Endometrium (tissue), 2 donors: ENCODE data around the gene RBM41.
"Not testable (repeated sequence)": the region's sequence is repeated elsewhere in the genome, so short reads cannot be mapped to it uniquely, and the experiment has no call there.

Source experiments
- FAIRE-seq: peaks from 2 replicates; lab custom pipeline; 2012; peaks lifted over from hg19 to GRCh38; lab: Jason Lieb, UNC
- donor health status: control.
- donor health status: control.

Gene RBM41

GRCh38 chrX:107118322-107119147 lies at the start of gene RBM41:
RBM41 (minus strand) TSS chrX:107118822; CDS start chrX:107118773, 49 bp downstream.
- FAIRE-seq = no peak

GRCh38 chrX:107168257-107168656 lies 49.6 kb upstream of the RBM41 start:
- FAIRE-seq = no peak

GRCh38 chrX:107167163-107167921 lies 48.7 kb upstream of the RBM41 start:
- FAIRE-seq = no peak

- FAIRE-seq = not testable (repeated sequence)
These were observed 39.0 kb upstream of the RBM41 start for GRCh38 chrX:107157618-107158017.

- FAIRE-seq = not testable (repeated sequence)
These were observed 37.2 kb upstream of the RBM41 start for GRCh38 chrX:107155621-107156430.

- no peak for FAIRE-seq
These were observed 36.4 kb upstream of the RBM41 start for GRCh38 chrX:107154787-107155620.

- no peak for FAIRE-seq
These were observed 34.4 kb upstream of the RBM41 start for GRCh38 chrX:107153005-107153404.

GRCh38 chrX:107146670-107147069 lies 28.0 kb upstream of the RBM41 start:
- no peak for FAIRE-seq

- FAIRE-seq = no peak
These were observed 17.3 kb upstream of the RBM41 start for GRCh38 chrX:107135965-107136307.

GRCh38 chrX:107135049-107135964 lies 16.7 kb upstream of the RBM41 start:
- FAIRE-seq = no peak

GRCh38 chrX:107123750-107124149 lies 5.1 kb upstream of the RBM41 start:
- FAIRE-seq = no peak

GRCh38 chrX:107119283-107119682 lies 661 bp upstream of the RBM41 start:
- FAIRE-seq = no peak

GRCh38 chrX:107117993-107118321 lies 665 bp downstream of the RBM41 start:
- FAIRE-seq = no peak

- no peak for FAIRE-seq
These were observed 11.2 kb downstream of the RBM41 start for GRCh38 chrX:107107459-107107858.

GRCh38 chrX:107102980-107103379 lies 15.6 kb downstream of the RBM41 start:
- FAIRE-seq = no peak

GRCh38 chrX:107076158-107076557 lies 42.5 kb downstream of the RBM41 start:
- no peak for FAIRE-seq

GRCh38 chrX:107057731-107058130 lies 60.9 kb downstream of the RBM41 start:
- FAIRE-seq = not testable (repeated sequence)

GRCh38 chrX:107054978-107055377 lies 63.6 kb downstream of the RBM41 start:
- no peak for FAIRE-seq

GRCh38 chrX:107050195-107050709 lies 68.4 kb downstream of the RBM41 start:
- FAIRE-seq = no peak

- no peak for FAIRE-seq
These were observed 71.0 kb downstream of the RBM41 start for GRCh38 chrX:107047622-107048021.
